ENCODE measurements around the gene DUSP11.
"Not testable (repeated sequence)": the region's sequence is repeated elsewhere in the genome, so short reads cannot be mapped to it uniquely, and the experiment has no call there.

The DUSP11 gene

DNA sequence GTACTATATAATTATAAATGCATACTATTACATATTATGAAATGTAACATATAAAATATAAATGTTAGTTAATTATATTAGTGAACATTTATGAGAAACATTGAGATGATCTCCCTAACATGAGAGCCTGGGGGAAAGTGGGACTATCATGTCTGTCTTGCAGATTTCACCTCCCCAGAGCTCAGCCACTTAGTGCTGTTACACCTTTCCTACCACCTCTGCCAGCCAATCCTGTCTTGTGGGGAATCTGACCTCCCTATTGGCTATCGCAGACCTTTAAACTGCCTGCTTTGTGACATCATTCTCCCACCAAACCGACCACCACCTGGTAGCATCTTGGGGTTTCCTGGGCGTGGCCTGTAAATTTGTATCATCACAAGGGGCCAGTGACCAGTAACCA is 4.0 kb upstream of the DUSP11 start, which contains the start of gene C2orf78:
Gene C2orf78, plus strand, starts transcription at position 301 of the 400 bp plus-strand sequence. CDS start 127 bp downstream, outside the sequence.
- TF ChIP-seq, protein P1, sequence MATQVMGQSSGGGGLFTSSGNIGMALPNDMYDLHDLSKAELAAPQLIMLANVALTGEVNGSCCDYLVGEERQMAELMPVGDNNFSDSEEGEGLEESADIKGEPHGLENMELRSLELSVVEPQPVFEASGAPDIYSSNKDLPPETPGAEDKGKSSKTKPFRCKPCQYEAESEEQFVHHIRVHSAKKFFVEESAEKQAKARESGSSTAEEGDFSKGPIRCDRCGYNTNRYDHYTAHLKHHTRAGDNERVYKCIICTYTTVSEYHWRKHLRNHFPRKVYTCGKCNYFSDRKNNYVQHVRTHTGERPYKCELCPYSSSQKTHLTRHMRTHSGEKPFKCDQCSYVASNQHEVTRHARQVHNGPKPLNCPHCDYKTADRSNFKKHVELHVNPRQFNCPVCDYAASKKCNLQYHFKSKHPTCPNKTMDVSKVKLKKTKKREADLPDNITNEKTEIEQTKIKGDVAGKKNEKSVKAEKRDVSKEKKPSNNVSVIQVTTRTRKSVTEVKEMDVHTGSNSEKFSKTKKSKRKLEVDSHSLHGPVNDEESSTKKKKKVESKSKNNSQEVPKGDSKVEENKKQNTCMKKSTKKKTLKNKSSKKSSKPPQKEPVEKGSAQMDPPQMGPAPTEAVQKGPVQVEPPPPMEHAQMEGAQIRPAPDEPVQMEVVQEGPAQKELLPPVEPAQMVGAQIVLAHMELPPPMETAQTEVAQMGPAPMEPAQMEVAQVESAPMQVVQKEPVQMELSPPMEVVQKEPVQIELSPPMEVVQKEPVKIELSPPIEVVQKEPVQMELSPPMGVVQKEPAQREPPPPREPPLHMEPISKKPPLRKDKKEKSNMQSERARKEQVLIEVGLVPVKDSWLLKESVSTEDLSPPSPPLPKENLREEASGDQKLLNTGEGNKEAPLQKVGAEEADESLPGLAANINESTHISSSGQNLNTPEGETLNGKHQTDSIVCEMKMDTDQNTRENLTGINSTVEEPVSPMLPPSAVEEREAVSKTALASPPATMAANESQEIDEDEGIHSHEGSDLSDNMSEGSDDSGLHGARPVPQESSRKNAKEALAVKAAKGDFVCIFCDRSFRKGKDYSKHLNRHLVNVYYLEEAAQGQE (IDR thresholded peaks at IDR 0.05; ENCODE audit: insufficient read depth in 1 of 2, low read depth in 2 of 2, low read length in 2 of 2) = not testable (repeated sequence)
- TF ChIP-seq POLR2AphosphoS5 (IDR thresholded peaks at IDR 0.05; ENCODE audit: low read depth, low read length); FOXP2 (optimal IDR thresholded peaks at IDR 0.05; ENCODE audit: borderline replicate concordance, extremely low read depth, extremely low read length, insufficient read depth): not testable (repeated sequence)

- TF ChIP-seq FOXP2 (optimal IDR thresholded peaks at IDR 0.05; ENCODE audit: borderline replicate concordance, extremely low read depth, extremely low read length, insufficient read depth) (no peak), TAF1 (IDR thresholded peaks at IDR 0.05; ENCODE audit: borderline replicate concordance, insufficient read depth, low read length) (no peak), POLR2AphosphoS5 (IDR thresholded peaks at IDR 0.05; ENCODE audit: low read depth, low read length) (no peak), SIN3A (IDR thresholded peaks at IDR 0.05; ENCODE audit: borderline replicate concordance, insufficient read depth, low read length) (no peak)
- TF ChIP-seq, protein P1 (IDR thresholded peaks at IDR 0.05; ENCODE audit: insufficient read depth in 1 of 2, low read depth in 2 of 2, low read length in 2 of 2) = no peak
These were observed 307 bp upstream of the DUSP11 start for GRCh38 chr2:73780237-73780582.

DNA sequence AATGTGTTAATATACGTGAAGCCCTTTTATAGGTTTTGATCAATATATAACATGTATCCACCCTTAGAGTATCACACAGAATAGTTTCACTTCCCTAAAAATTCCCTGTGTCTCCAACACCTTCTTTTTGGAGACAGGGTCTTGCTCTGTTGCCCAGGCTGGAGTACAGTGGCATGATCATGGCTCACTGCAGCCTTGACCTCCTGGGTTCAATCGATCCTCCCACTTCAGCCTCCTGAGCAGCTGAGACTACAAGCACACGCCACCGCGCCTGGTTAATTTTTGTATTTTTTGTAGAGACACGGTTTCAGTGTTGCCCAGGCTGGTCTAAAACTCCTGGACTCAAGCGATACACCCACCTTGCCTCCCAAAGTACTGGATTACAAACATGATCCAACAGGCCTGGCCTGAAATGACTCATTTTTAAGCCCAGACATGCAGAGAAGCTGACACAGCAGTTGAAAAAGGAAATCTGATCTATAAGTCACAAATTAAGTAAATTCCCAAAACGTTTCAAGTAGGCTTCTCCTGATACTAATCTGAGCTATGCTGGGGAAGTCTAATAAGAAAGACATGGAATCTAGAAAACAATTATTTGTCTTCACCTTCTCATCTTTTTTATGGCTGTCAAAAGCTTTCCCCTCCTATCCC is 2.9 kb downstream of the DUSP11 start:
- TF ChIP-seq, protein P1 (IDR thresholded peaks at IDR 0.05; ENCODE audit: insufficient read depth in 1 of 2, low read depth in 2 of 2, low read length in 2 of 2) = no peak
- TF ChIP-seq FOXP2 (optimal IDR thresholded peaks at IDR 0.05; ENCODE audit: borderline replicate concordance, extremely low read depth, extremely low read length, insufficient read depth) = no peak
- no peak for TF ChIP-seq POLR2AphosphoS5 (IDR thresholded peaks at IDR 0.05; ENCODE audit: low read depth, low read length)
- no peak for TF ChIP-seq TAF1 (IDR thresholded peaks at IDR 0.05; ENCODE audit: borderline replicate concordance, insufficient read depth, low read length)
- TF ChIP-seq SIN3A (IDR thresholded peaks at IDR 0.05; ENCODE audit: borderline replicate concordance, insufficient read depth, low read length) = no peak

GRCh38 chr2:73776381-73776780 is 3.5 kb downstream of the DUSP11 start:
- TF ChIP-seq TAF1 (IDR thresholded peaks at IDR 0.05; ENCODE audit: borderline replicate concordance, insufficient read depth, low read length) (no peak), FOXP2 (optimal IDR thresholded peaks at IDR 0.05; ENCODE audit: borderline replicate concordance, extremely low read depth, extremely low read length, insufficient read depth) (no peak), SIN3A (IDR thresholded peaks at IDR 0.05; ENCODE audit: borderline replicate concordance, insufficient read depth, low read length) (no peak)

DNA sequence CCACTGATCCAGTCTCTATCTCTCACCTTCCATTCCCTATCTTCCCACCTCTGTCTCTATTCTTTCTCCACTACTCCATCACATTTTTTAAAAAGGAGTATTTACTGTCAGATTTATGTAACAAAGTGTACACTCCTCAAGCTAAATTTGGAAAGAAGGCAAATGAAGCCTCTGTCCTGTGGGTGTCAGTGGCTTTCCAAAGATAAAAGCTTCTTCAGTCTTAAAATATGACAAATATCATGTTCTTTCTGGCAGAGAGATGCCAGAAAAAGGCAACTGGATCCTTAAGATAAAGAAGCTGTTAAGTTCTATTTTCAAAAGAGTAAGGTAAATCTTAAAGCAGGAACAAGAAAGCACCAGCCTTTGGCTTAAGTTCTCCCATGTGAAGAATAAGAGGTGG is 7.1 kb downstream of the DUSP11 start:
- TF ChIP-seq FOXP2 (optimal IDR thresholded peaks at IDR 0.05; ENCODE audit: borderline replicate concordance, extremely low read depth, extremely low read length, insufficient read depth) (no peak), TAF1 (IDR thresholded peaks at IDR 0.05; ENCODE audit: borderline replicate concordance, insufficient read depth, low read length) (no peak), POLR2AphosphoS5 (IDR thresholded peaks at IDR 0.05; ENCODE audit: low read depth, low read length) (no peak), SIN3A (IDR thresholded peaks at IDR 0.05; ENCODE audit: borderline replicate concordance, insufficient read depth, low read length) (no peak)
- TF ChIP-seq, protein P1 (IDR thresholded peaks at IDR 0.05; ENCODE audit: insufficient read depth in 1 of 2, low read depth in 2 of 2, low read length in 2 of 2) = no peak
